Measurements from ENCODE around the gene PLCB1. TPM values are rescaled to one million over a fixed set of nuclear protein-coding genes. Genes with fewer than 3 reads are reported as not detected.

The PLCB1 gene
- polyA plus RNA-seq, 1 experiment, result 16.4 TPM

- no peak for TF ChIP-seq CTCF (IDR thresholded peaks at IDR 0.05; ENCODE audit: low read depth, low read length)
- no peak overlapping the region for H3K27ac ChIP-seq (ENCODE audit: low read depth, low read length)
- POLR2A ChIA-PET, result no interaction called here
- no peak for DNase-seq (ENCODE audit: low read depth, low spot score)
- H3K4me3 ChIP-seq (ENCODE audit: low read depth, low read length), result no peak overlapping the region
- H3K27me3 ChIP-seq (ENCODE audit: control insufficient read depth, insufficient read depth, low read length), result no peaks in the 10 kb centered on the region
- no peaks in the 10 kb centered on the region for H3K9me3 ChIP-seq (ENCODE audit: control insufficient read depth, insufficient read depth, low read length)
- CTCF ChIA-PET, result interaction anchor here (1.0 to 2.2 kb wide), 3 partner anchors 19 to 598 kb away, joined by 3 to 12 read pairs (median 9); no protein-coding TSS in a partner anchor
These were observed 677.3 kb downstream of the PLCB1 start for GRCh38 chr20:8809107-8809953.

GRCh38 chr20:8811801-8812594, 679.9 kb downstream of the PLCB1 start:
- no peak overlapping the region for H3K27ac ChIP-seq (ENCODE audit: low read depth, low read length)
- TF ChIP-seq CTCF (IDR thresholded peaks at IDR 0.05; ENCODE audit: low read depth, low read length), result no peak

GRCh38 chr20:8812817-8813216, 680.8 kb downstream of the PLCB1 start:
- no peak for DNase-seq (ENCODE audit: low read depth, low spot score)
- Histone ChIP-seq H3K27me3 (ENCODE audit: control insufficient read depth, insufficient read depth, low read length) (no peaks in the 10 kb centered on the region), H3K27ac (ENCODE audit: low read depth, low read length) (no peak overlapping the region), H3K4me3 (ENCODE audit: low read depth, low read length) (no peak overlapping the region), H3K9me3 (ENCODE audit: control insufficient read depth, insufficient read depth, low read length) (no peaks in the 10 kb centered on the region)
- POLR2A ChIA-PET, result no interaction called here
- CTCF ChIA-PET, result interaction anchor here (1.0 kb wide), 1 partner anchor 29 kb away, joined by 3 read pairs; no protein-coding TSS in a partner anchor
- no peak for TF ChIP-seq CTCF (IDR thresholded peaks at IDR 0.05; ENCODE audit: low read depth, low read length)

More at GRCh38 chr20:8811801-8812594, 679.9 kb downstream of the PLCB1 start:
- ChIA-PET CTCF (interaction anchor here (0.6 to 1.0 kb wide), 2 partner anchors 30 to 53 kb away, joined by 3 read pairs; no protein-coding TSS in a partner anchor), POLR2A (no interaction called here)
- DNase-seq (ENCODE audit: low read depth, low spot score), result no peak
- Histone ChIP-seq H3K4me3 (ENCODE audit: low read depth, low read length) (no peak overlapping the region), H3K27me3 (ENCODE audit: control insufficient read depth, insufficient read depth, low read length) (no peaks in the 10 kb centered on the region), H3K9me3 (ENCODE audit: control insufficient read depth, insufficient read depth, low read length) (no peaks in the 10 kb centered on the region)

DNA sequence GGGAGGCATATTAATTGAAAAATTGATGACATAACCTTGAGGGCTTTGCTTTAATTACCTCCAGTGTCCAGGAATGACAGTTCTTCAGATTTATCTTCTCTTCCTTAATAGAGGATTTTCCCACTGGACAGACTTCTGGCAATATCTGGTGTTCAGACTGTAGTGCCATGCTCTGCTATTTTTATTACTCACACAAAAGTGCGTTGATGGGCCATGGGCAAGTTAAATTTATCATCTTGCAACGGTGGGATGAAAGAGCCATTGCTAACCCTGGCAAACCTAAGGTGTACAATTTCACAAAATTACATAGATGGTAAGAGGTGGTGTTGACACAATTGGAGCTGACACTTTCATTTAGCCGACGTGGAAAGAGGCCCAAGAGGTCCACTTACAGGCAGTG, 683.1 kb downstream of the PLCB1 start:
- no peak for TF ChIP-seq CTCF (IDR thresholded peaks at IDR 0.05; ENCODE audit: low read depth, low read length)
- CTCF ChIA-PET, result no interaction called here

More for the DNA sequence above, 683.1 kb downstream of the PLCB1 start:
- DNase-seq (ENCODE audit: low read depth, low spot score), result no peak
- Histone ChIP-seq H3K4me3 (ENCODE audit: low read depth, low read length) (no peak overlapping the region), H3K27ac (ENCODE audit: low read depth, low read length) (no peak overlapping the region), H3K27me3 (ENCODE audit: control insufficient read depth, insufficient read depth, low read length) (no peaks in the 10 kb centered on the region), H3K9me3 (ENCODE audit: control insufficient read depth, insufficient read depth, low read length) (no peaks in the 10 kb centered on the region)
- POLR2A ChIA-PET, result no interaction called here

All from AG04450 (cell line).